HG03575 (cell line): ENCODE measurements around the gene B3GNT8.
"Not testable (repeated sequence)": the region's sequence is repeated elsewhere in the genome, so short reads cannot be mapped to it uniquely, and the experiment has no call there.

Source experiments
- ATAC-seq: cut with Tn5 transposase; IDR thresholded peaks from one replicate; pipeline ENCODE4 v1.9.1; 2021; ENCODE audit not compliant: unreplicated experiment, insufficient number of reproducible peaks, low FRiP score; ENCODE audit errors: extremely low read depth

B3GNT8 gene

GRCh38 chr19:41399525-41399924 is 27.6 kb downstream of the B3GNT8 start:
- no peak for ATAC-seq

- ATAC-seq = no peak
Observed at GRCh38 chr19:41399091-41399490, 28.1 kb downstream of the B3GNT8 start.

- no peak for ATAC-seq
Observed at GRCh38 chr19:41398598-41398997, 28.6 kb downstream of the B3GNT8 start.

GRCh38 chr19:41398050-41398418 is 29.1 kb downstream of the B3GNT8 start:
- ATAC-seq = no peak

DNA sequence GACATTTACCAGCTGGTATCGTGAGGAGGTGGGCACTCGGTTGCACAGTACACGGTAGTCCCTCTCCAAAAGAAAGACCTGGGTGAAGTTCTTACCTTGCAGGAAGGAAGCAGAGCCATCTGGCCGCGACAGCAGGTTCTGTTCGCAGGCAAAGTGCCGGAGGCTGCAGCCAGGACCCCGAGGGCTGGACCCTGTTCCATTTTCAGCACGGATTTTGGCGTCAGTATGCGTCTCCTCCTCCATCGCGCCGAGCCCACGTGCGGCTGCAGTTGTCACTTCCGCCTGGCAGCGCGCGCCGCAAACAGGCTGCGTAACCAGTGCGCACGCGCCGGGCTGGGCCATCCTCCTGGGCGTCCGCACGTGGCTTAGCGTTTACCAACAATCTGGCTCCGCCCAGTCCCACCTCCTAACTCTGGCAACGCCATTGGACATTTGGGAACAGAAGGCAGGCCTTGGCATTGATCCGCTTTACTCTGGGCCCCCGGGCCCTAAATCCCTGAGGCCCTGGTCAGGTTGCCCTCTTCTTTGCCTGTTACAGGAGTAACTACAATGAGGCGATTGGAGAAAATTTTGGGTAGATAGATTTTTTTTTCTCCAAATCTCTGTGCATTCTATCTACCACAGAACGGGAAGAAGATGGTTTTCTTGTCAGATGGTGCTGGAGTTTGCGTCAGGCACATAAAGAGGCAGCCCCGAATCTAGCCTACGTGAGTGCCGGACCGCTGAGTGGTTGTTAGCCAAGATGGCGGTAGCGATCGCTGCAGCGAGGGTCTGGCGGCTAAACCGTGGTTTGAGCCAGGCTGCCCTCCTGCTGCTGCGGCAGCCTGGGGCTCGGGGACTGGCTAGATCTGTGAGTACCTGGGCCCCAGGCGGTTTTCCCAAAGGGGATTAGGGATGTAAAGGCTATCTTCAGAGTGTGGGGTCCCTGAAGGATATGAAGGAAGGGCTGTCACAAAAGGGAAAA is 29.8 kb downstream of the B3GNT8 start, which contains the start of the genes BCKDHA and EXOSC5:
Gene BCKDHA (plus strand): TSS at position 733 of the 964 bp plus-strand sequence. CDS start 10 bp downstream, at position 743.
Gene EXOSC5 (minus strand): TSS at position 274 of the 964 bp plus-strand sequence. CDS start 31 bp downstream, at position 243.
- ATAC-seq = peak; percentile 85

- no peak for ATAC-seq
Observed at GRCh38 chr19:41395355-41395754, 31.8 kb downstream of the B3GNT8 start.

DNA sequence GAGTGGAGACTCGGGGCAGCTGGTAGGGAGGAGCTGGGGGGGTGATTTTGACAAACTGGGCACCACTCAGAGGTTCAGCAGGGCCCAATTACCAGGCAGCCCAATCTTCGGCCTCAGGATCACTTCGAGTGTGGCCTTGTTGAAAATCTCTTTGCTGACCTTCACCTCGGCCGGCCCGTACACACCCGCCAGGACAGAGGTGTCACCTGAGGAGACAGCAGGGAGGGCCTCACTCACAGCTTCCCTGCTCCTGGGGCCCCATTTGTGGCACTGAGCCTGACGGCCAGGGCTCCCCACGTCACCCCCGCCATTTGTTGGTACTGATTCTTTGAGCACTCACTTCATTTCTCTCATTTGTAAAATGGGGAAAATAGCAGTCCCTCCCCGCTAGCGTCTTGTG is 34.4 kb downstream of the B3GNT8 start:
- no peak for ATAC-seq

GRCh38 chr19:41391618-41392017 is 35.6 kb downstream of the B3GNT8 start:
- no peak for ATAC-seq

GRCh38 chr19:41386442-41386841 is 40.7 kb downstream of the B3GNT8 start:
- ATAC-seq = no peak

DNA sequence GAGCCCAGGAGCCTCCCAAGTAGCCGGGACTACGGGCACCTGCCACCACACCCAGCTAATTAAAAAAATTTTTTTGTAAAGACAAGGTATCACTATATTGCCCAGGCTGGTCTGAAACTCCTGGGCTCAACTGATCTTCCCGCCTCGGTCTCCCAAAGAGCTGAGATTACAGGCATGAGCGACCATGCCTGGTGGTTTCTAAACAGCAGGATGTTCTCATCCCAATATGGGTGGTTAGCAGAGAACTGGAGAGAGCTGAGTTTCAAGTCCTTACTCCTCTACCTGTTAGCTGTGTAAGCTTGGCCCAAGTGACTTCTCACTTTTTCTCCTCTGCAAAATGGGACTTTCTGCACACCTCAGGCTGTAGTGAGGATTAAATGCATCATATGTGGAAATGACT is 42.8 kb downstream of the B3GNT8 start:
- ATAC-seq = no peak

DNA sequence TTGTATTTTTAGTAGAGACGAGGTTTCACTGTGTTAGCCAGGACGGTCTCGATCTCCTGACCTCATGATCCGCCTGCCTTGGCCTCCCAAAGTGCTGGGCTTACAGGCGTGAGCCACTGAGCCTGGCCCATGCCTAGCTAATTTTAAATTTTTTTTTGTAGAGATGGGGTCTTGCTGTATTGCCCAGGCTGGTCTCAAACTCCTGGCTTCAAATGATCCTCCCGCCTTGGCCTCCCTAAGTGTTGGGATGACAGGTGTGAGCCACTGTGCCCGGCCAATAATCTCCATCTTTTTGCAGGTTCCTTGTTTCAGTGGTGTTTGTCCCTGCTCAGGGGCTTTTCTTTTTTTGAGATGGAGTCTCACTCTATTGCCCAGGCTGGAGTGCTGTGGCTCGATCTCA is 45.6 kb downstream of the B3GNT8 start:
- not testable (repeated sequence) for ATAC-seq

DNA sequence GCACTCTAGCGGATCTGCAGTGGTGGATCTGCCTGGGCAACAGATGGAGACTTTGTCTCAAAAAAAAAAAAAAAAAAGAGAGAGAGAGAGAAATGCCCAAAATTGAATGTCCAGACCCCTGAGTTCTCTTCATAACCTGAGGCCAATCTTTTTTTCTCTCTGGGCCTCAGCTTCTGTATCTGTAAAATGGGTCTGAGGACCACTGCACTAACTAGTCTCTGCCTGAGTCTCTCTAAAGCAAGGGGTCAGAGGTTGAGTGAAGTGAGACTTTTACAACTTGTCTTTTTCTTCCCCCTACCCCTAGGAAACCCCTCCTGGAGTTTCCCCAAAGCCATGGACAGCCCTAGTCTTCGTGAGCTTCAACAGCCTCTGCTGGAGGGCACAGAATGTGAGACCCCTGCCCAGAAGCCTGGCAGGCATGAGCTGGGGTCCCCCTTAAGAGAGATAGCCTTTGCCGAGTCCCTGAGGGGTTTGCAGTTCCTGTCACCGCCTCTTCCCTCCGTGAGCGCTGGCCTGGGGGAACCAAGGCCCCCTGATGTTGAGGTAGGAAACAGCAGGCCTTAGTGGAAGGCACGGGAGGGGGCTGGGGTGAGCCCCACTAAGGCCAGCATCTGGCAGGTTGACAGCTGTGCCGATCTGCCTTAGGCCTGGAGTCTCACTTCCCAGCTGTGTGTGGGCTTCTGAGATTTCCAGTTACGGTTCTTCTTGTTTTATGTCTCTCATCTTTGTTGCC is 49.0 kb downstream of the B3GNT8 start:
- ATAC-seq = no peak

- ATAC-seq = no peak
Observed at GRCh38 chr19:41376998-41377365, 50.2 kb downstream of the B3GNT8 start.

- ATAC-seq = no peak
Observed at GRCh38 chr19:41376241-41376997, 50.8 kb downstream of the B3GNT8 start, which contains the start of gene TMEM91. Gene TMEM91, plus strand, starts transcription at chr19:41376533. Its CDS starts 1,777 bp downstream, at chr19:41378310.
